GM12878 (cell line): ENCODE data around the gene MAGIX.

Source experiments
- BCL11A ChIP-seq: IDR thresholded peaks from 2 replicates; pipeline ENCODE4 v1.6.1; 2011; ENCODE audit warnings: low read depth, low read length
- CEBPB ChIP-seq, 2 experiments: fragments of 150-350 bp in 1 of 2; IDR thresholded peaks; 2 replicates each; pipeline ENCODE4 v1.6.1; 2012 to 2014; ENCODE audit warnings: low read depth in 2 of 2, low read length in 2 of 2, borderline replicate concordance in 1 of 2, inconsistent platforms in 1 of 2
- GABPA ChIP-seq: IDR thresholded peaks from 2 replicates; pipeline ENCODE4 v1.6.1; 2014; ENCODE audit warnings: antibody characterized with exemption, low read depth, mild to moderate bottlenecking, inconsistent platforms
- POLR2A ChIP-seq: IDR thresholded peaks from 2 replicates; pipeline ENCODE4 v1.6.1; 2011; ENCODE audit warnings: low read depth, mild to moderate bottlenecking, low read length
- POLR2AphosphoS2 ChIP-seq: IDR thresholded peaks from 2 replicates; pipeline ENCODE4 v1.6.1; 2011; ENCODE audit warnings: low read depth, mild to moderate bottlenecking, low read length, improper control_type of control experiment, moderate library complexity
- POLR2AphosphoS5 ChIP-seq: IDR thresholded peaks from 2 replicates; pipeline ENCODE4 v1.6.1; 2011; ENCODE audit warnings: mild to moderate bottlenecking, low read length, inconsistent platforms
- SP1 ChIP-seq: IDR thresholded peaks from one replicate; pipeline ENCODE4 v1.6.1; 2011; ENCODE audit warnings: low read depth, low read length
- YBX1 ChIP-seq: fragments of 450-650 bp; IDR thresholded peaks from 2 replicates; pipeline ENCODE4 v1.6.1; 2016; ENCODE audit warnings: antibody characterized with exemption
- ZZZ3 ChIP-seq: IDR thresholded peaks from 2 replicates; pipeline ENCODE4 v1.6.1; 2011; ENCODE audit warnings: low read depth; ENCODE audit not compliant: control insufficient read depth, insufficient read length
- TF ChIP-seq, protein P1 (sequence below), 3 experiments: IDR thresholded peaks in 2 of 3; conservative IDR thresholded peaks in 1 of 3; 2 replicates each; pipeline ENCODE4 v1.5.1; 2011; ENCODE audit warnings: low read depth in 3 of 3, low read length in 3 of 3, mild to moderate bottlenecking in 3 of 3, control low read depth in 2 of 3, moderate library complexity in 2 of 3, inconsistent platforms in 1 of 3, mixed read lengths in 1 of 3; ENCODE audit not compliant: control insufficient read depth in 2 of 3, insufficient read depth in 1 of 3; ENCODE audit errors: extremely low read depth in 1 of 3

DNA sequence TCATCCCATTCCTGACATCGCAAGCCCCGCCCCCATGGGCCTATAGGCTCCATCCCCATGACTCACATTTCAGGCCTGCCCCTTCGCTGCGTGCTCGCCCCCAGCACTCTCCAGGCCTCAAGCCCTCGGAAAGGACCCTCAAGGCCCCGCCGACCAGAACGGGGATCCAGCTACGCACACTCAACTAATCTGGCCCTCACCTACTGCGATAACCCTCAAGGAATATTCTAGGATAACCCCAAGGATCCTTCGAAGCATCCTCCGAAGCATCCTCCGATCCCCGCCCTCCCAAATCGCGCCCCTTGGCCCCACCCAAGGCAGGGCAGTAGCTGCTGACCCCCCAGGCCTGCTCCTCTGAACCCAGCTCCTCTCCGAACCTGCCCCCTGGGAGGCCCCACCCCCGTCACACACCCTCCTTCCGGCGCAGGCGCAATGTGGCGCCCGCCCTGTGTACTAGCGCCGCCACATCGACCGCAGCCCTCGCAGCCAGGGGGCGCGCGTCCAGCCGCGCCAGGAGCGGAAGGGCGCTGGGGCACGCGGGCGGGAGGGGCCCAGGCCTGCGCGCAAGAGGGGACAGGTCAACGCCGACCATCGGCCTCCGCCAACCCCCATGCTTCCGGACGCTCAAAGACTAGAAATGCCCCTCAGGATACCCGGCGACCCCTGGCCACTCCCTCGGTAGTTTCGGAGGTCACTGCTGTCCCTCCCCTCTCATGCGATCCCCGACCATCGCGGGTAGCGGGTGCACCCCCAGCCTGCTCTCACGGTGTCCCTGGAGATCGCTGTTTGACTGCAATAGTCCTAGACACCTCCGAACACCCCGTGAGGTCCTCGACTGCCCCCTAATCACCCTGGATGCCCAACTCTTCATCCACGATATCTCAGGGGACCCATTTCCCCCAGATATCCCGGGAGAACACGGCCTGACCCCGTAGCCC lies 6.4 kb upstream of the MAGIX start:
- TF ChIP-seq, protein P1, sequence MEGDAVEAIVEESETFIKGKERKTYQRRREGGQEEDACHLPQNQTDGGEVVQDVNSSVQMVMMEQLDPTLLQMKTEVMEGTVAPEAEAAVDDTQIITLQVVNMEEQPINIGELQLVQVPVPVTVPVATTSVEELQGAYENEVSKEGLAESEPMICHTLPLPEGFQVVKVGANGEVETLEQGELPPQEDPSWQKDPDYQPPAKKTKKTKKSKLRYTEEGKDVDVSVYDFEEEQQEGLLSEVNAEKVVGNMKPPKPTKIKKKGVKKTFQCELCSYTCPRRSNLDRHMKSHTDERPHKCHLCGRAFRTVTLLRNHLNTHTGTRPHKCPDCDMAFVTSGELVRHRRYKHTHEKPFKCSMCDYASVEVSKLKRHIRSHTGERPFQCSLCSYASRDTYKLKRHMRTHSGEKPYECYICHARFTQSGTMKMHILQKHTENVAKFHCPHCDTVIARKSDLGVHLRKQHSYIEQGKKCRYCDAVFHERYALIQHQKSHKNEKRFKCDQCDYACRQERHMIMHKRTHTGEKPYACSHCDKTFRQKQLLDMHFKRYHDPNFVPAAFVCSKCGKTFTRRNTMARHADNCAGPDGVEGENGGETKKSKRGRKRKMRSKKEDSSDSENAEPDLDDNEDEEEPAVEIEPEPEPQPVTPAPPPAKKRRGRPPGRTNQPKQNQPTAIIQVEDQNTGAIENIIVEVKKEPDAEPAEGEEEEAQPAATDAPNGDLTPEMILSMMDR (IDR thresholded peaks at IDR 0.05 in 2 of 3, conservative IDR thresholded peaks at IDR 0.05 in 1 of 3; ENCODE audit: control insufficient read depth in 2 of 3, extremely low read depth in 1 of 3, insufficient read depth in 1 of 3, low read depth in 3 of 3, low read length in 3 of 3): peak; percentile 57 to 79 (median 58); a peak in 5 of 6 replicates
- TF ChIP-seq BCL11A (no peak), POLR2AphosphoS5 (peak; percentile 37; the same call in 1 of the 2 replicates), GABPA (no peak), POLR2A (peak; percentile 75), SP1 (no peak), CEBPB (IDR thresholded peaks at IDR 0.05; ENCODE audit: borderline replicate concordance in 1 of 2, low read depth in 2 of 2, low read length in 2 of 2) (no peak), YBX1 (no peak), ZZZ3 (no peak), POLR2AphosphoS2 (no peak)
